22Rv1 (cell line): Measurements from ENCODE around the gene MAN2A1.
"Not testable (repeated sequence)": the region's sequence is repeated elsewhere in the genome, so short reads cannot be mapped to it uniquely, and the experiment has no call there.

ENCODE experiments used
- H3K27ac ChIP-seq: fragments of 450-650 bp; 2 replicates; pipeline ENCODE4 v1.5.1; 2017
- CTCF ChIP-seq: fragments of 450-650 bp; IDR thresholded peaks from 2 replicates; pipeline ENCODE4 v1.5.1; 2017; ENCODE audit warnings: mild to moderate bottlenecking
- ZFX ChIP-seq: fragments of 450-650 bp; IDR thresholded peaks from 2 replicates; pipeline ENCODE4 v1.6.1; 2017; ENCODE audit warnings: antibody characterized with exemption, borderline replicate concordance

MAN2A1 gene

GRCh38 chr5:109750463-109750862 lies 60.7 kb downstream of the MAN2A1 start:
- TF ChIP-seq ZFX (no peak), CTCF (no peak)
- H3K27ac ChIP-seq: no peak overlapping the region

- no peak for TF ChIP-seq ZFX
- TF ChIP-seq CTCF: no peak
These were observed 63.6 kb downstream of the MAN2A1 start for GRCh38 chr5:109753279-109753678.

GRCh38 chr5:109754319-109754718 lies 64.6 kb downstream of the MAN2A1 start:
- H3K27ac ChIP-seq: no peak overlapping the region
- TF ChIP-seq CTCF (no peak), ZFX (no peak)

More at GRCh38 chr5:109753279-109753678, 63.6 kb downstream of the MAN2A1 start:
- no peak overlapping the region for H3K27ac ChIP-seq

- no peak overlapping the region for H3K27ac ChIP-seq
- TF ChIP-seq CTCF (no peak), ZFX (no peak)
These were observed 66.0 kb downstream of the MAN2A1 start for GRCh38 chr5:109755761-109756160.

GRCh38 chr5:109756543-109757185 lies 66.9 kb downstream of the MAN2A1 start:
- H3K27ac ChIP-seq: no peak overlapping the region
- TF ChIP-seq ZFX (no peak), CTCF (no peak)

GRCh38 chr5:109757490-109757889 lies 67.8 kb downstream of the MAN2A1 start:
- H3K27ac ChIP-seq: no peak overlapping the region
- no peak for TF ChIP-seq CTCF

- no peak for TF ChIP-seq ZFX
- no peak for TF ChIP-seq CTCF
- no peak overlapping the region for H3K27ac ChIP-seq
These were observed 69.6 kb downstream of the MAN2A1 start for GRCh38 chr5:109759306-109759705.

- not testable (repeated sequence) for H3K27ac ChIP-seq
These were observed 70.4 kb downstream of the MAN2A1 start for GRCh38 chr5:109760130-109760529.
